Measurements from ENCODE around the gene NCMAP. TPM values are rescaled to one million over a fixed set of nuclear protein-coding genes. Genes with fewer than 3 reads are reported as not detected.

The NCMAP gene
- total RNA-seq, 1 donor from 2014 or later = 9.2 TPM

GRCh38 chr1:24652382-24652781, 96.5 kb downstream of the NCMAP start:
- Histone ChIP-seq H3K4me3 (no peak overlapping the region), H3K9me3 (no peaks in the 10 kb centered on the region), H3K4me1 (no peaks in the 10 kb centered on the region), H3K27ac (no peak overlapping the region), H3K36me3 (peaks cover 100% of the 10 kb centered on the region), H3K27me3 (ENCODE audit: low read depth) (no peaks in the 10 kb centered on the region)
- no peak for ATAC-seq
- no peak for DNase-seq
- TF ChIP-seq CTCF (IDR thresholded peaks at IDR 0.05) = no peak
- intact Hi-C loops (cut with DNase I) = no loop called here

GRCh38 chr1:24654010-24654409, 98.1 kb downstream of the NCMAP start:
- peaks cover 100% of the 10 kb centered on the region for H3K36me3 ChIP-seq
- no peak for ATAC-seq
- TF ChIP-seq CTCF (IDR thresholded peaks at IDR 0.05) = no peak
- H3K4me1 ChIP-seq = no peaks in the 10 kb centered on the region
- no peak overlapping the region for H3K27ac ChIP-seq
- intact Hi-C loops (cut with DNase I) = no loop called here
- DNase-seq = no peak
- no peaks in the 10 kb centered on the region for H3K27me3 ChIP-seq (ENCODE audit: low read depth)
- H3K4me3 ChIP-seq = no peak overlapping the region
- H3K9me3 ChIP-seq = no peaks in the 10 kb centered on the region

GRCh38 chr1:24656046-24656445, 100.2 kb downstream of the NCMAP start:
- Histone ChIP-seq H3K4me3 (no peak overlapping the region), H3K4me1 (no peaks in the 10 kb centered on the region), H3K36me3 (peaks cover 100% of the 10 kb centered on the region), H3K27ac (no peak overlapping the region), H3K9me3 (no peaks in the 10 kb centered on the region), H3K27me3 (ENCODE audit: low read depth) (no peaks in the 10 kb centered on the region)
- no peak for DNase-seq
- no peak for ATAC-seq
- TF ChIP-seq CTCF (IDR thresholded peaks at IDR 0.05) = no peak
- intact Hi-C loops (cut with DNase I) = no loop called here

GRCh38 chr1:24657781-24658180, 101.9 kb downstream of the NCMAP start:
- no peak for TF ChIP-seq CTCF (IDR thresholded peaks at IDR 0.05)
- H3K4me1 ChIP-seq = no peaks in the 10 kb centered on the region
- peaks cover 100% of the 10 kb centered on the region for H3K36me3 ChIP-seq
- no peak overlapping the region for H3K4me3 ChIP-seq
- ATAC-seq (no peak), DNase-seq (no peak)
- H3K9me3 ChIP-seq = no peaks in the 10 kb centered on the region
- H3K27ac ChIP-seq = no peak overlapping the region
- H3K27me3 ChIP-seq (ENCODE audit: low read depth) = no peaks in the 10 kb centered on the region
- intact Hi-C loops (cut with DNase I) = no loop called here

Other genes with a start within 250 kb of the NCMAP start
- gene GRHL3, start 236.7 kb upstream of the NCMAP start, total RNA-seq = 0.80 TPM
- 13.1 TPM for gene STPG1, start 142.3 kb upstream of the NCMAP start, total RNA-seq
- 38.0 TPM for gene NIPAL3, start 140.3 kb upstream of the NCMAP start, total RNA-seq
- 16.7 TPM for gene RCAN3, start 53.3 kb upstream of the NCMAP start, total RNA-seq
- 115 TPM for gene SRRM1, start 87.2 kb downstream of the NCMAP start, total RNA-seq
- gene CLIC4, start 189.4 kb downstream of the NCMAP start, total RNA-seq = 169 TPM